NOMO-1 (cell line): Measurements from ENCODE around the gene SHLD1.
A peak's percentile ranks its signal among the peaks of the same experiment; 100 is the strongest.
"Not testable (repeated sequence)": the region's sequence is repeated elsewhere in the genome, so short reads cannot be mapped to it uniquely, and the experiment has no call there.

Experiments
- DNase-seq, 2 experiments: peaks; one replicate each; lab custom pipeline; 2025; ENCODE audit not compliant: unreplicated experiment in 2 of 2; lab: John Stamatoyannopoulos, UW

The SHLD1 gene

GRCh38 chr20:5779071-5779900, 29.1 kb downstream of the SHLD1 start:
- no peak for DNase-seq

- DNase-seq, result no peak
Measured at GRCh38 chr20:5780846-5781217, 30.6 kb downstream of the SHLD1 start.

GRCh38 chr20:5781367-5781766, 31.2 kb downstream of the SHLD1 start:
- not testable (repeated sequence) for DNase-seq

GRCh38 chr20:5781798-5782750, 31.9 kb downstream of the SHLD1 start:
- no peak for DNase-seq

GRCh38 chr20:5784735-5785134, 34.5 kb downstream of the SHLD1 start:
- DNase-seq, result no peak

- no peak for DNase-seq
Measured at GRCh38 chr20:5785146-5785545, 34.9 kb downstream of the SHLD1 start.

- no peak for DNase-seq
Measured at GRCh38 chr20:5786930-5787795, 37.0 kb downstream of the SHLD1 start.

- DNase-seq, result no peak
Measured at GRCh38 chr20:5787796-5788165, 37.6 kb downstream of the SHLD1 start.

- peak; percentile 83 to 86 for DNase-seq
Measured at GRCh38 chr20:5788385-5788895, 38.2 kb downstream of the SHLD1 start.

- no peak for DNase-seq
Measured at GRCh38 chr20:5789827-5790226, 39.6 kb downstream of the SHLD1 start.

GRCh38 chr20:5793916-5794315, 43.7 kb downstream of the SHLD1 start:
- DNase-seq, result no peak

- no peak for DNase-seq
Measured at GRCh38 chr20:5796331-5797040, 46.3 kb downstream of the SHLD1 start.

GRCh38 chr20:5797165-5797564, 47.0 kb downstream of the SHLD1 start:
- no peak for DNase-seq

GRCh38 chr20:5797843-5798462, 47.8 kb downstream of the SHLD1 start:
- peak; percentile 58 to 64 for DNase-seq

- not testable (repeated sequence) for DNase-seq
Measured at GRCh38 chr20:5803754-5804303, 53.6 kb downstream of the SHLD1 start.

- DNase-seq, result no peak
Measured at GRCh38 chr20:5806457-5807263, 56.5 kb downstream of the SHLD1 start.

- DNase-seq, result no peak
Measured at GRCh38 chr20:5807431-5807830, 57.2 kb downstream of the SHLD1 start.

GRCh38 chr20:5808901-5809300, 58.7 kb downstream of the SHLD1 start:
- no peak for DNase-seq
